Lung (tissue), 13 donors: Measurements from ENCODE around the gene KCNQ4. TPM values are rescaled to one million over a fixed set of nuclear protein-coding genes. Genes with fewer than 3 reads are reported as not detected.

Source experiments
- ATAC-seq: fragments of 200-7000 bp; cut with Tn5 transposase; one replicate; pipeline ENCODE4 v1.9.1; 2020; ENCODE audit warnings: moderate number of reproducible peaks; ENCODE audit not compliant: insufficient read depth, low FRiP score
- DNase-seq, 3 donors: peaks; one replicate each; pipeline ENCODE4 v3.0.0-alpha.2; 2013 to 2017
- H3K27ac ChIP-seq, 2 donors: one replicate each; pipeline ENCODE4 v1.5.1; 2013; ENCODE audit warnings: mild to moderate bottlenecking in 2 of 2, moderate library complexity in 2 of 2, control low read depth in 1 of 2, inconsistent platforms in 1 of 2, low read depth in 1 of 2, low read length in 1 of 2
- H3K27me3 ChIP-seq, 3 donors: one replicate each; pipeline ENCODE4 v1.5.1; 2013; ENCODE audit warnings: low read length in 2 of 3; ENCODE audit not compliant: control insufficient read depth in 3 of 3, insufficient read depth in 3 of 3
- H3K36me3 ChIP-seq, 4 donors: one replicate each; pipeline ENCODE4 v1.5.1; 2013; ENCODE audit warnings: low read length in 4 of 4, mild to moderate bottlenecking in 1 of 4, moderate library complexity in 1 of 4; ENCODE audit not compliant: control insufficient read depth in 4 of 4, insufficient read depth in 4 of 4
- H3K4me1 ChIP-seq, 5 donors: one replicate each; pipeline ENCODE4 v1.5.1; 2013; ENCODE audit warnings: low read length in 5 of 5, mild to moderate bottlenecking in 2 of 5, moderate library complexity in 1 of 5; ENCODE audit not compliant: control insufficient read depth in 5 of 5, insufficient read depth in 5 of 5
- H3K4me3 ChIP-seq: one replicate; pipeline ENCODE4 v1.5.1; 2013; ENCODE audit warnings: mild to moderate bottlenecking, control low read depth, moderate library complexity
- H3K9ac ChIP-seq, 2 donors: one replicate each; pipeline ENCODE4 v1.5.1; 2013; ENCODE audit warnings: low read length in 2 of 2, control low read depth in 1 of 2; ENCODE audit not compliant: insufficient read depth in 1 of 2
- H3K9me3 ChIP-seq, 4 donors: one replicate each; pipeline ENCODE4 v1.5.1; 2013; ENCODE audit warnings: low read length in 3 of 4, mild to moderate bottlenecking in 1 of 4, moderate library complexity in 1 of 4; ENCODE audit not compliant: control insufficient read depth in 4 of 4, insufficient read depth in 3 of 4
- CTCF ChIP-seq: IDR thresholded peaks from 2 replicates; pipeline ENCODE4 v1.5.1; 2012; ENCODE audit warnings: mild to moderate bottlenecking; ENCODE audit errors: control extremely low read depth, extremely low read depth
- WGBS, 2 donors: extraction: QIAGEN DNeasy Blood & Tissue Kit; methylation state at CpG; one replicate each; pipeline ENCODE4 v1.1.7; 2013; 5-methylcytosine and 5-hydroxymethylcytosine counted together
- polyA plus RNA-seq, 2 donors: library from polyadenylated mRNA; stranded (reverse); fragments of 200-250 nt; gene quantifications; one replicate each; pipeline ENCODE4 v1.2.1, GENCODE V29; 2013
- small RNA-seq: library from RNA; depleted of rRNA; stranded (forward); fragments of <200 nt; gene quantifications from one replicate; pipeline ENCODE3, GENCODE V24; 2014; ENCODE audit warnings: low replicate concordance
- total RNA-seq, 2 donors: library from RNA; depleted of rRNA in 1 of 2; stranded (reverse); fragments of >200 nt in 1 of 2; gene quantifications; one replicate each; pipeline ENCODE4 v1.2.1, GENCODE V29; 2014 to 2021
- donor health status: control.
- donor health status: control.
- donor health status: Bipolar disorder and iron deficiency.
- donor health status: healthy.
- donor health status: DM: yes; HTN: yes; CAD: no.

The KCNQ4 gene
- total and polyA plus RNA-seq, 4 donors: 0.54 to 0.98 (median 0.59) TPM

- DNase-seq (no peak), ATAC-seq (no peak)
- Histone ChIP-seq H3K9me3 (no peaks in the 10 kb centered on the region), H3K36me3 (no peaks in the 10 kb centered on the region), H3K27ac (no peak overlapping the region), H3K4me3 (no peak overlapping the region), H3K9ac (no peak overlapping the region), H3K4me1 (peaks cover 0 to 3% (median 0%) of the 10 kb centered on the region in 5 donors), H3K27me3 (peaks cover 0 to 24% (median 16%) of the 10 kb centered on the region in 3 donors)
- WGBS, 2 donors: 89 to 95% methylated on average over 1 of the region's 1 CpG
- TF ChIP-seq CTCF: no peak
Measured at GRCh38 chr1:40887012-40887378, 103.4 kb downstream of the KCNQ4 start.

GRCh38 chr1:40887652-40888051, 104.1 kb downstream of the KCNQ4 start:
- H3K27ac ChIP-seq: no peak overlapping the region
- H3K36me3 ChIP-seq: no peaks in the 10 kb centered on the region
- TF ChIP-seq CTCF: no peak
- peaks cover 0 to 24% (median 16%) of the 10 kb centered on the region in 3 donors for H3K27me3 ChIP-seq
- WGBS, 2 donors: 93% methylated on average over 6 of the region's 6 CpGs
- H3K4me1 ChIP-seq: peaks cover 0 to 3% (median 0%) of the 10 kb centered on the region in 5 donors
- no peak overlapping the region for H3K4me3 ChIP-seq
- no peak for DNase-seq
- H3K9me3 ChIP-seq: no peaks in the 10 kb centered on the region
- no peak overlapping the region for H3K9ac ChIP-seq
- ATAC-seq: no peak

Small RNAs within 50 kb of the gene (small RNA-seq; reads per million reads assigned to genes)
- gene MIR30C1 (8.9 reads per million, percentile 96 among the genes with 10 or more reads in this experiment), gene MIR30E (259 reads per million, percentile 99 among the genes with 10 or more reads in this experiment), gene RN7SL326P (not detected)

Other genes with a start within 250 kb of the KCNQ4 start
- gene RIMS3, start 118.1 kb upstream of the KCNQ4 start, total RNA-seq: 1 to 10 TPM; 1.7 to 5.5 TPM
- 1 to 10 TPM in 1 of 2 donors, under 1 TPM in 1; 0.93 to 1.3 TPM for gene RIMS3, start 118.1 kb upstream of the KCNQ4 start, polyA plus RNA-seq
- 10 to 100 TPM; 56.1 to 69.5 TPM for gene NFYC, start 92.1 kb upstream of the KCNQ4 start, total RNA-seq
- gene NFYC, start 92.1 kb upstream of the KCNQ4 start, polyA plus RNA-seq: 10 to 100 TPM; 28.6 to 44.5 TPM
- gene CITED4, start 78.6 kb downstream of the KCNQ4 start, total RNA-seq: 10 to 100 TPM in 1 of 2 donors, 1 to 10 TPM in 1; 7.4 to 15.1 TPM
- 1 to 10 TPM; 4.7 to 7.9 TPM for gene CITED4, start 78.6 kb downstream of the KCNQ4 start, polyA plus RNA-seq
- gene CTPS1, start 195.9 kb downstream of the KCNQ4 start, total RNA-seq: 10 to 100 TPM; 16.3 to 26.0 TPM
- 10 to 100 TPM; 10.6 to 22.7 TPM for gene CTPS1, start 195.9 kb downstream of the KCNQ4 start, polyA plus RNA-seq
- gene SLFNL1, start 237.9 kb downstream of the KCNQ4 start, total RNA-seq: 1 to 10 TPM; 2.8 to 9.2 TPM
- gene SLFNL1, start 237.9 kb downstream of the KCNQ4 start, polyA plus RNA-seq: 1 to 10 TPM in 1 of 2 donors, under 1 TPM in 1; 0.94 to 3.7 TPM